Prostate gland (tissue), 2 donors: Measurements from ENCODE around the gene HOXB6. TPM values are rescaled to one million over a fixed set of nuclear protein-coding genes. Genes with fewer than 3 reads are reported as not detected.

ENCODE experiments used
- DNase-seq: peaks from one replicate; pipeline ENCODE4 v3.0.0-alpha.2; 2019; ENCODE audit warnings: low spot score
- H3K27ac ChIP-seq, 2 donors: fragments of 200-600 bp; sonication (generic); 2 replicates each; pipeline ENCODE4 v1.5.1; 2017 to 2019
- H3K27me3 ChIP-seq: fragments of 200-600 bp; sonication (generic); replicated peaks from 2 replicates; pipeline ENCODE4 v1.5.1; 2019; ENCODE audit not compliant: insufficient read depth
- H3K36me3 ChIP-seq, 2 donors: fragments of 200-600 bp; sonication (generic); 1 replicate in 1 of 2; 2 replicates in 1 of 2; pipeline versions ENCODE4 v1.5.1 to v1.8.1; 2017 to 2019
- H3K4me1 ChIP-seq: fragments of 200-600 bp; sonication (generic); replicated peaks from 2 replicates; pipeline ENCODE4 v1.5.1; 2019
- H3K4me3 ChIP-seq, 2 donors: fragments of 200-600 bp; sonication (generic); 2 replicates each; pipeline ENCODE4 v1.5.1; 2017 to 2019
- H3K9me3 ChIP-seq: fragments of 200-600 bp; sonication (generic); 2 replicates; pipeline ENCODE4 v1.5.1; 2017
- CTCF ChIP-seq, 4 experiments: fragments of 200-600 bp in 2 of 4; fragments of 450-650 bp in 2 of 4; sonication (generic) in 2 of 4; IDR thresholded peaks; 1 replicate in 3 of 4; 2 replicates in 1 of 4; pipeline ENCODE4 v1.5.1; 2016 to 2019; ENCODE audit warnings: antibody characterized with exemption in 4 of 4, mild to moderate bottlenecking in 2 of 4, moderate library complexity in 2 of 4
- POLR2A ChIP-seq: fragments of 450-650 bp; IDR thresholded peaks from one replicate; pipeline ENCODE4 v1.6.1; 2016; ENCODE audit warnings: antibody characterized with exemption, mild to moderate bottlenecking
- POLR2AphosphoS5 ChIP-seq: sonication (generic); formaldehyde crosslinking; IDR thresholded peaks from one replicate; pipeline ENCODE4 v1.6.1; 2017; ENCODE audit warnings: antibody characterized with exemption
- WGBS: methylation state at CpG from one replicate; pipeline ENCODE4 v1.1.5; 2018; 5-methylcytosine and 5-hydroxymethylcytosine counted together
- intact Hi-C: fragments of 100-400 bp; cut with DNase I; formaldehyde crosslinking; loops from one replicate; pipeline ENCODE4 v1.14.2; 2022
- total RNA-seq, 2 donors: library from RNA; depleted of rRNA; stranded (reverse); fragments of >200 nt; gene quantifications; one replicate each; pipeline ENCODE4 v1.1.0, GENCODE V29; 2016

Gene HOXB6
- total RNA-seq, 2 donors from 2014 or later: 0.27 to 0.40 TPM

GRCh38 chr17:48630925-48631692, 26.3 kb upstream of the HOXB6 start:
- Histone ChIP-seq H3K27ac (no peak overlapping the region), H3K9me3 (no peaks in the 10 kb centered on the region), H3K4me3 (no peak overlapping the region), H3K27me3 (peaks cover 66% of the 10 kb centered on the region), H3K4me1 (no peaks in the 10 kb centered on the region), H3K36me3 (no peaks in the 10 kb centered on the region)
- TF ChIP-seq POLR2A: no peak
- TF ChIP-seq CTCF (IDR thresholded peaks at IDR 0.05): no peak
- no peak for TF ChIP-seq POLR2AphosphoS5
- WGBS: 41% methylated on average over 15 of the region's 15 CpGs
- no peak for DNase-seq
- intact Hi-C loops: no loop called here

- whole genome bisulfite sequencing: 61% methylated on average over 15 of the region's 15 CpGs
- Histone ChIP-seq H3K9me3 (no peaks in the 10 kb centered on the region), H3K36me3 (no peaks in the 10 kb centered on the region)
Measured at GRCh38 chr17:48630009-48630924, 25.5 kb upstream of the HOXB6 start.

GRCh38 chr17:48629411-48629759, 24.6 kb upstream of the HOXB6 start:
- no peak for DNase-seq
- no peak for TF ChIP-seq CTCF (IDR thresholded peaks at IDR 0.05)
- TF ChIP-seq POLR2AphosphoS5: no peak
- TF ChIP-seq POLR2A: no peak
- Histone ChIP-seq H3K9me3 (no peaks in the 10 kb centered on the region), H3K27ac (no peak overlapping the region), H3K4me3 (no peak overlapping the region), H3K27me3 (peaks cover 52% of the 10 kb centered on the region), H3K4me1 (peaks cover 9% of the 10 kb centered on the region), H3K36me3 (no peaks in the 10 kb centered on the region)
- intact Hi-C loops: no loop called here
- WGBS: 58% methylated on average over 5 of the region's 5 CpGs

More at GRCh38 chr17:48630009-48630924, 25.5 kb upstream of the HOXB6 start:
- intact Hi-C loops: no loop called here
- Histone ChIP-seq H3K4me3 (no peak overlapping the region), H3K27ac (no peak overlapping the region), H3K27me3 (peaks cover 58% of the 10 kb centered on the region), H3K4me1 (peaks cover 2% of the 10 kb centered on the region)
- TF ChIP-seq POLR2A (no peak), CTCF (IDR thresholded peaks at IDR 0.05) (no peak), POLR2AphosphoS5 (no peak)
- no peak for DNase-seq

- WGBS: 44% methylated on average over 5 of the region's 5 CpGs
- Histone ChIP-seq H3K4me1 (peaks cover 9% of the 10 kb centered on the region), H3K36me3 (no peaks in the 10 kb centered on the region), H3K9me3 (no peaks in the 10 kb centered on the region), H3K27ac (no peak overlapping the region), H3K4me3 (no peak overlapping the region), H3K27me3 (peaks cover 47% of the 10 kb centered on the region)
- no peak for DNase-seq
- no peak for TF ChIP-seq POLR2AphosphoS5
- TF ChIP-seq CTCF (IDR thresholded peaks at IDR 0.05): no peak
- TF ChIP-seq POLR2A: no peak
- intact Hi-C loops: no loop called here
Measured at GRCh38 chr17:48628649-48629410, 24.0 kb upstream of the HOXB6 start.
